KG1 (cell line): ENCODE measurements around the gene FOXQ1.
"Not testable (repeated sequence)": the region's sequence is repeated elsewhere in the genome, so short reads cannot be mapped to it uniquely, and the experiment has no call there.

Experiments used
- DNase-seq: peaks from one replicate; lab custom pipeline; 2025; lab: John Stamatoyannopoulos, UW

The FOXQ1 gene

GRCh38 chr6:1322696-1323219 is 10.9 kb downstream of the FOXQ1 start:
- DNase-seq: no peak

GRCh38 chr6:1324936-1325335 is 13.0 kb downstream of the FOXQ1 start:
- DNase-seq: no peak

- no peak for DNase-seq
Measured at GRCh38 chr6:1325461-1326309, 13.8 kb downstream of the FOXQ1 start.

- no peak for DNase-seq
Measured at GRCh38 chr6:1326535-1327121, 14.7 kb downstream of the FOXQ1 start.

- DNase-seq: no peak
Measured at GRCh38 chr6:1327630-1328029, 15.7 kb downstream of the FOXQ1 start.

GRCh38 chr6:1328129-1328800 is 16.4 kb downstream of the FOXQ1 start:
- DNase-seq: no peak

GRCh38 chr6:1329708-1330107 is 17.8 kb downstream of the FOXQ1 start:
- no peak for DNase-seq

- no peak for DNase-seq
Measured at GRCh38 chr6:1334684-1335083, 22.8 kb downstream of the FOXQ1 start.

- no peak for DNase-seq
Measured at GRCh38 chr6:1335367-1336037, 23.6 kb downstream of the FOXQ1 start.

GRCh38 chr6:1336246-1336843 is 24.4 kb downstream of the FOXQ1 start:
- DNase-seq: no peak

GRCh38 chr6:1337791-1338190 is 25.9 kb downstream of the FOXQ1 start:
- no peak for DNase-seq

- DNase-seq: no peak
Measured at GRCh38 chr6:1346101-1346500, 34.2 kb downstream of the FOXQ1 start.

GRCh38 chr6:1346558-1347091 is 34.7 kb downstream of the FOXQ1 start:
- DNase-seq: no peak

- no peak for DNase-seq
Measured at GRCh38 chr6:1347161-1347560, 35.3 kb downstream of the FOXQ1 start.

GRCh38 chr6:1348675-1349074 is 36.8 kb downstream of the FOXQ1 start:
- DNase-seq: no peak

- no peak for DNase-seq
Measured at GRCh38 chr6:1349655-1350054, 37.8 kb downstream of the FOXQ1 start.

- no peak for DNase-seq
Measured at GRCh38 chr6:1351381-1352008, 39.6 kb downstream of the FOXQ1 start.

- DNase-seq: not testable (repeated sequence)
Measured at GRCh38 chr6:1355068-1355467, 43.2 kb downstream of the FOXQ1 start.

- not testable (repeated sequence) for DNase-seq
Measured at GRCh38 chr6:1361717-1362116, 49.8 kb downstream of the FOXQ1 start.

GRCh38 chr6:1362643-1363042 is 50.7 kb downstream of the FOXQ1 start:
- no peak for DNase-seq

GRCh38 chr6:1363298-1363697 is 51.4 kb downstream of the FOXQ1 start:
- DNase-seq: no peak
